GM12874 (cell line): ENCODE results near the gene TNKS1BP1.

Source experiments
- TF ChIP-seq, protein P1 (sequence below): IDR thresholded peaks from 2 replicates; pipeline ENCODE4 v1.5.1; 2011; ENCODE audit warnings: low read depth, mild to moderate bottlenecking, control low read depth, low read length, moderate library complexity; ENCODE audit not compliant: insufficient read depth

The TNKS1BP1 gene

DNA sequence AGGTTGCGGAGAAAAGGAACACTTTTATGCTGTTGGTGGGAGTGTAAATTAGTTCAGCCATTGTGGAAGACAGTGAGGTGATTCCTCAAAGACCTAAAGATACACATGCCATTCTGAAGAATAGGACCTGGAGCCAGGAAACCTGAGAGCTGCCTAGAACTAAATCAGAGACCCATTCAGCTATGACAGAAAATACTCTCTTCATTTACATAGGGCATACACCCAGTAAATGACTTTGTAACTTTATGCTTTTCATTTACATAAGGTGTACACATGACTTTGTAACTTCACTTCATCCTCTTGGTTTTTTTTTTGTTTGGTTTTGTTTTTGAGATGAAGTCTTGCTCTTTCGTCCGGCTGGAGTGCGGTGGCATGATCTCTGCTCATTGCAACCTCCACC, 62.6 kb downstream of the TNKS1BP1 start:
- TF ChIP-seq, protein P1, sequence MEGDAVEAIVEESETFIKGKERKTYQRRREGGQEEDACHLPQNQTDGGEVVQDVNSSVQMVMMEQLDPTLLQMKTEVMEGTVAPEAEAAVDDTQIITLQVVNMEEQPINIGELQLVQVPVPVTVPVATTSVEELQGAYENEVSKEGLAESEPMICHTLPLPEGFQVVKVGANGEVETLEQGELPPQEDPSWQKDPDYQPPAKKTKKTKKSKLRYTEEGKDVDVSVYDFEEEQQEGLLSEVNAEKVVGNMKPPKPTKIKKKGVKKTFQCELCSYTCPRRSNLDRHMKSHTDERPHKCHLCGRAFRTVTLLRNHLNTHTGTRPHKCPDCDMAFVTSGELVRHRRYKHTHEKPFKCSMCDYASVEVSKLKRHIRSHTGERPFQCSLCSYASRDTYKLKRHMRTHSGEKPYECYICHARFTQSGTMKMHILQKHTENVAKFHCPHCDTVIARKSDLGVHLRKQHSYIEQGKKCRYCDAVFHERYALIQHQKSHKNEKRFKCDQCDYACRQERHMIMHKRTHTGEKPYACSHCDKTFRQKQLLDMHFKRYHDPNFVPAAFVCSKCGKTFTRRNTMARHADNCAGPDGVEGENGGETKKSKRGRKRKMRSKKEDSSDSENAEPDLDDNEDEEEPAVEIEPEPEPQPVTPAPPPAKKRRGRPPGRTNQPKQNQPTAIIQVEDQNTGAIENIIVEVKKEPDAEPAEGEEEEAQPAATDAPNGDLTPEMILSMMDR = no peak

DNA sequence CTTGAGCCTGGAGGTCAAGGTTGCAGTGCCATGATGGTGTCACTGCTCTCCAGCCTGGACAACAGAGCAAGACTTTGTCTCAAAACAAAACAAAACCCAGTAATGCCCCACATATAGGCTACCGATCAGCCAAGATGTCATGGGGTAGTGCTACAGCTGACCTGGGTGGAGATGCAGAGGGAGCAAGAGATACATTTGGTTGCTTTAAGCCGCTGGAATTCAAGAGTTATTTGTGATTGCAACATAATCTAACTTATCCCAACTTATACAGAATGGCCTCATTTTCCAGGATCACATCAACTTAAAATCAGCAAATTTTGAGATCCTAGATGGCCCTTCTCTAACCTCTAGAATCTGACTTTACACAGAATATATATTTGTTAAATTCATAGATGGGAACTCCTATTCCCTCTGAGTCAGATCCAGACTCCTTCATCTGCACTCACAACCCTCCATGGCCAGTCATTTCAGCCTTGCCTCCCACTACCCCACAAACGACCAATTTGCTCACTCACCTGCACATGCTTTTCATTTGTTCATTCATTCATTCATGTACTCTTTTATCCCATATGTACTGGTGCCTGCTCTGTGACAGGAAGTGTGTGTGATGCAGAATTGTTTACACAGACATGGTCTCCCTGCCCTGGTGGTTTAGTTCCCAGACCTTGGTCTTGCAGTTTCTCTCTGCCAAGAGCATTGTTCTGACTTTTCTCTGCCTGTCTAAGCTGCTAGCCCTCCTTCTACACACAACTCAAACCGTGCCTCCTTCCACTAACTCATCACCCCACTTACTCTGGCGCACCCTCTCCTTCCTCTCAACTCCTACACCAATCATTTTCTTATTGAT, 63.6 kb downstream of the TNKS1BP1 start:
- TF ChIP-seq, protein P1 = no peak

DNA sequence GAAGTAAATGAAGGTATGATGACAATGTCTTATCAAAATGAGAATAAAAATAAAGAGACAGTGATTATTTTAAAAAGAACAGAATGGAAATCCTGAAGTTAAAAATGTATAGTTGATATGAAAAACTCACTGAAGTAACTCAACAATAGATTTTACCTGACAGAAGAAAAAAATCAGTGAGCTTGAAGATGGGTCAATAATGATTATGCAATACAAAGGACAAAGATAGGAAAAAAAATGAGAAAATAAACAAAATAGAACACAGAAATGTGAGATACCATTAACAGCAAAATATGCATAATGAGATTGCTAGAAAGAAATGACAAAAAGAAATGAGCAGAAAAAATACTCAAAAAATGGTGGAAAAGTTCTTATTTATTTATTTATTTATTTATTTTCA, 68.6 kb downstream of the TNKS1BP1 start:
- TF ChIP-seq, protein P1 = no peak

DNA sequence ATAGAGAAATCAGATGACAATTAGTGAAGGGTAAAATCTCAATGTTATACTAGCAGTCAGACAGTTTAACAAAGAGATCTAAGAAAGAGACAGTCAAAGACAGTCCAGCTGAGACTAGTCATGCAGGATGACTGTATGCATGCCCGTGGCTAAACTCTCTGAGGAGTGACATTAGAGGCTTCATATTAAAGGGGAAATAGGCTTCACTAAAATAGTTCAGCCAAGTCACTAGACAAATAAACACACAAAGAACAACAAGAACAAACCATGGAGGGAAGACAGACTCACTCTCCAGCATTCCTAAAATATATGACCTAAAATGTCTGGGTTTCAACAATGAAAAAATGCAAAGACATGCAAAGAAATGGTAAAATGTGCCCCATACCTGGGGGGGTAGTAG, 69.1 kb downstream of the TNKS1BP1 start:
- TF ChIP-seq, protein P1 = no peak

DNA sequence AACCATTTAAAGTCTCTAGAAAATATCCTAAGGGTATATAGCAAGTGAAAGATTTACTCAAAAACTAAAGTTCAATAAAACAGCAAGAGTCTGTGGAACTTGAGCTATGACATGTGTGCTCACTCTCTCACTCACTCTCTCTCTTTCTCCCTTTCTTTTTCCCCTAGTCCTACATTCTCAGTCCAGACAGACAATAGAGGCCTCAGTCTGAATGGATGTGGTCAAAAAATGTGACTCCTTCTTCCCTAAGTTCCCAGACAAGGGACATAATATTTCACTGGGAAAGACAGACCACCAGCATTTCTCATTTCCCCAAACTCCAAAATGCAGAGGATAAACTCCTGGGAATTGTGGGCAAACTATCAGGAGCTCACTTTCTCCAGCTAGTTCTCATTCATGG, 70.1 kb downstream of the TNKS1BP1 start:
- TF ChIP-seq, protein P1 = no peak

DNA sequence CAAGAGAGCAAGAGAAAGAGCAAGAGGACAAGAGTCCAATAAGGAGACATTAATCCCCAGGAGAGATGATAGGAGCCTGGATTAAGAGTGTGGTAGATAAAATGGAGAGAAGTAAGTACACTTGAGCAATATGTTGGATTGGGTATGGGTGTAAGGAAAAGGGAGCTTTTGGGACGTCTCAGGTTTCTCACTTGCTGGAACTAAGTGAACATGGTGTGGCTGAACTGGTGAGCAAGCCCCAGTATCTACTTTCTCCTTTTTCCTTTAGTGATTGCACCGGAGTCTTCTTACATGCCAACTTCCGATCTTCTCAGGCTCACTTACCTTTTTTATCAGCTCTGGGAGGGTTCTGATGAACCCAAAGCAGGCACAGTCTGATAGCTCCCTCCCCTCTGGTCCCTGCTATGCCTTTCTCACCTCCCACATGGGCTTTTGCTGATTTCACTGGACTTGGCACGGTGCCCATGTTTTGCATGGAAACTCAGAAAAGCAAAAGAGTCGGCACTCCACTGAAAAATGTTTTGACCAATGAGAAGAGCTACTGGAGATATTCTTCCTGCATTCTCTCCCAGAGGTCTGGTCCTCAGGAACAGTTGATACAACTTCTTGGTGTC, 73.2 kb downstream of the TNKS1BP1 start:
- TF ChIP-seq, protein P1 = no peak

DNA sequence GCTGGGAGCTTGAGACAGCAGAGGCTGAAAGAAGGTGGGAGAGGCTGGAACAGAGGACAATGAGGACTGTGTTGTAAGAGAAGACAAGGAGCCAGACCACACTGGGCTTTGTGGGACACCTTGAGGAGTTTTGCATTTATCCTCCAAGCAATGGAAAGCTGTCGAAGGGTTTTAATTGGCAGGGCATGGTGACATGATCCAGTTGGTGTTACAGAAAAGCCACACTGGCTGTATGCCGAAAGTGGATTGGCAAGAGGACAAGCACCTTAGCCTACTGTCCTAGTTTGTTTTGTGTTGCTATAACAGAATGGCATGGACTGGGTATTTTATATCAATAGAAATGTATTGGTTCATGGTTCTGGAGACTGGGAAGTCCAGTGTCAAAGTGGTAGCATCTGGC, 73.7 kb downstream of the TNKS1BP1 start:
- TF ChIP-seq, protein P1 = no peak
